Left forelimb (tissue), 1 donor: ENCODE measurements around the gene CCDC85C.

ENCODE experiments used
- DNase-seq: peaks from one replicate; pipeline ENCODE4 v3.0.0-alpha.2; 2018; ENCODE audit warnings: low spot score

Gene CCDC85C

GRCh38 chr14:99605299-99605961 lies 1.4 kb upstream of the CCDC85C start:
- DNase-seq = peak; percentile 74

- DNase-seq = no peak
These were observed 825 bp upstream of the CCDC85C start for GRCh38 chr14:99604766-99605298.

- DNase-seq = peak; percentile 97
These were observed 315 bp upstream of the CCDC85C start for GRCh38 chr14:99604278-99604765.

GRCh38 chr14:99602788-99603415 lies 1.1 kb downstream of the CCDC85C start:
- DNase-seq = no peak

- DNase-seq = no peak
These were observed 1.8 kb downstream of the CCDC85C start for GRCh38 chr14:99602054-99602787.

- DNase-seq = no peak
These were observed 2.6 kb downstream of the CCDC85C start for GRCh38 chr14:99601361-99601831.

- DNase-seq = no peak
These were observed 3.6 kb downstream of the CCDC85C start for GRCh38 chr14:99600232-99600888.

- DNase-seq = no peak
These were observed 4.6 kb downstream of the CCDC85C start for GRCh38 chr14:99599393-99599792.

- DNase-seq = no peak
These were observed 5.2 kb downstream of the CCDC85C start for GRCh38 chr14:99598774-99599173.

GRCh38 chr14:99597911-99598600 lies 6.0 kb downstream of the CCDC85C start:
- no peak for DNase-seq

- DNase-seq = no peak
These were observed 7.2 kb downstream of the CCDC85C start for GRCh38 chr14:99596772-99597171.

- no peak for DNase-seq
These were observed 7.9 kb downstream of the CCDC85C start for GRCh38 chr14:99596071-99596627.

GRCh38 chr14:99595524-99595923 lies 8.5 kb downstream of the CCDC85C start:
- no peak for DNase-seq

- DNase-seq = no peak
These were observed 9.0 kb downstream of the CCDC85C start for GRCh38 chr14:99595034-99595433.

- no peak for DNase-seq
These were observed 9.8 kb downstream of the CCDC85C start for GRCh38 chr14:99593971-99594841.

- DNase-seq = no peak
These were observed 10.9 kb downstream of the CCDC85C start for GRCh38 chr14:99592933-99593753.

GRCh38 chr14:99592394-99592793 lies 11.6 kb downstream of the CCDC85C start:
- no peak for DNase-seq

GRCh38 chr14:99590746-99591555 lies 13.1 kb downstream of the CCDC85C start:
- no peak for DNase-seq
